ENCODE data around the gene TRRAP.

GRCh38 chr7:98993024-98993897, 114.9 kb downstream of the TRRAP start:
- TF ChIP-seq, protein P1, sequence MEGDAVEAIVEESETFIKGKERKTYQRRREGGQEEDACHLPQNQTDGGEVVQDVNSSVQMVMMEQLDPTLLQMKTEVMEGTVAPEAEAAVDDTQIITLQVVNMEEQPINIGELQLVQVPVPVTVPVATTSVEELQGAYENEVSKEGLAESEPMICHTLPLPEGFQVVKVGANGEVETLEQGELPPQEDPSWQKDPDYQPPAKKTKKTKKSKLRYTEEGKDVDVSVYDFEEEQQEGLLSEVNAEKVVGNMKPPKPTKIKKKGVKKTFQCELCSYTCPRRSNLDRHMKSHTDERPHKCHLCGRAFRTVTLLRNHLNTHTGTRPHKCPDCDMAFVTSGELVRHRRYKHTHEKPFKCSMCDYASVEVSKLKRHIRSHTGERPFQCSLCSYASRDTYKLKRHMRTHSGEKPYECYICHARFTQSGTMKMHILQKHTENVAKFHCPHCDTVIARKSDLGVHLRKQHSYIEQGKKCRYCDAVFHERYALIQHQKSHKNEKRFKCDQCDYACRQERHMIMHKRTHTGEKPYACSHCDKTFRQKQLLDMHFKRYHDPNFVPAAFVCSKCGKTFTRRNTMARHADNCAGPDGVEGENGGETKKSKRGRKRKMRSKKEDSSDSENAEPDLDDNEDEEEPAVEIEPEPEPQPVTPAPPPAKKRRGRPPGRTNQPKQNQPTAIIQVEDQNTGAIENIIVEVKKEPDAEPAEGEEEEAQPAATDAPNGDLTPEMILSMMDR (IDR thresholded peaks at IDR 0.05) = no peak
- TF ChIP-seq POLR2A (IDR thresholded peaks at IDR 0.05) = no peak
